Hepatocyte (in vitro differentiated cells): ENCODE measurements around the gene TCF7L1.

ENCODE experiments used
- EZH2 ChIP-seq: fragments of 200-600 bp; sonication (generic); IDR thresholded peaks from 2 replicates; pipeline ENCODE4 v1.6.1; 2016; ENCODE audit warnings: antibody characterized with exemption, mild to moderate bottlenecking, borderline replicate concordance
- EZH2phosphoT487 ChIP-seq: fragments of 200-600 bp; sonication (generic); IDR thresholded peaks from one replicate; pipeline ENCODE4 v1.6.1; 2018; ENCODE audit warnings: antibody characterized with exemption, mild to moderate bottlenecking, low read depth, moderate library complexity; ENCODE audit not compliant: unreplicated experiment, severe bottlenecking
- TF ChIP-seq, protein P1 (sequence below): fragments of 200-600 bp; sonication (generic); IDR thresholded peaks from 2 replicates; pipeline ENCODE4 v1.5.1; 2016; ENCODE audit warnings: antibody characterized with exemption, mild to moderate bottlenecking; ENCODE audit not compliant: poor library complexity

DNA sequence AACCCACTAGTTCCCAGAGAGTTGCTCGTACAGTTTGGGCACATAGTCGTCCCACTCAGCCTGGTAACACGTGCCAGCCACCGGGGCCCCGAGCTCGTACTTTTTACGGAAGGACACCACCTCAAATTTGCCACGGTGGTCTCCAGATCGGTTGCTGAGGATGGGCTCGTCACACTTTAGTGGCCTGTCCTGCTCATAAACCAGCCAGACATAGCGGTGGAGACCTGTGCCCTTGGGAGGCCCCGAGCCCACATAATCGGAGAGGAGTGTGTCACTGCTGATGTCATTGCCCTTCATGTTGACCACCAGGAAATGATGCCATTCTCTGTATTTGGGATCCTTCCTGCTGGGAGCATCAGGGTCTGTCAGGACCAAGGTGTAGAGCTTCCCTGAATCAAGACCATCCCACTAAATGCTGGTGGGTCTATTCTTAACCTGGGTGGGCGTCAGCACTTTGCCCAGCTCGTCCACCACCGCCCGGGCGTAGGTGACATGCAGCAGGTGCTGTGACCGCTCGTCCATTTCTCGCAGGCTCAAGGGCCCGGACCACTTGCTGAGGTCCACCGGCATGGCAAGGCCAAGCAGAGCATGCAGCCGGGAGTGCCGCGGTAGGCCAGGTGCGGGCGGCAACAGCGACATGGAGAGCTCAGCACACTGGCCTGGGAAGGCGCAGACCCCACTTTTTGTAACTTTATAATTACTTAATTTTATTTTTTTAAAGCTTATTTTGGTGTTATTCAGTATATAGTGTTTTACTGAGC lies 208.3 kb downstream of the TCF7L1 start:
- TF ChIP-seq, protein P1, sequence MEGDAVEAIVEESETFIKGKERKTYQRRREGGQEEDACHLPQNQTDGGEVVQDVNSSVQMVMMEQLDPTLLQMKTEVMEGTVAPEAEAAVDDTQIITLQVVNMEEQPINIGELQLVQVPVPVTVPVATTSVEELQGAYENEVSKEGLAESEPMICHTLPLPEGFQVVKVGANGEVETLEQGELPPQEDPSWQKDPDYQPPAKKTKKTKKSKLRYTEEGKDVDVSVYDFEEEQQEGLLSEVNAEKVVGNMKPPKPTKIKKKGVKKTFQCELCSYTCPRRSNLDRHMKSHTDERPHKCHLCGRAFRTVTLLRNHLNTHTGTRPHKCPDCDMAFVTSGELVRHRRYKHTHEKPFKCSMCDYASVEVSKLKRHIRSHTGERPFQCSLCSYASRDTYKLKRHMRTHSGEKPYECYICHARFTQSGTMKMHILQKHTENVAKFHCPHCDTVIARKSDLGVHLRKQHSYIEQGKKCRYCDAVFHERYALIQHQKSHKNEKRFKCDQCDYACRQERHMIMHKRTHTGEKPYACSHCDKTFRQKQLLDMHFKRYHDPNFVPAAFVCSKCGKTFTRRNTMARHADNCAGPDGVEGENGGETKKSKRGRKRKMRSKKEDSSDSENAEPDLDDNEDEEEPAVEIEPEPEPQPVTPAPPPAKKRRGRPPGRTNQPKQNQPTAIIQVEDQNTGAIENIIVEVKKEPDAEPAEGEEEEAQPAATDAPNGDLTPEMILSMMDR: no peak
- TF ChIP-seq EZH2: no peak
- no peak for TF ChIP-seq EZH2phosphoT487
